Measurements from ENCODE around the gene IBTK.
"Not testable (repeated sequence)": the region's sequence is repeated elsewhere in the genome, so short reads cannot be mapped to it uniquely, and the experiment has no call there.

The IBTK gene

DNA sequence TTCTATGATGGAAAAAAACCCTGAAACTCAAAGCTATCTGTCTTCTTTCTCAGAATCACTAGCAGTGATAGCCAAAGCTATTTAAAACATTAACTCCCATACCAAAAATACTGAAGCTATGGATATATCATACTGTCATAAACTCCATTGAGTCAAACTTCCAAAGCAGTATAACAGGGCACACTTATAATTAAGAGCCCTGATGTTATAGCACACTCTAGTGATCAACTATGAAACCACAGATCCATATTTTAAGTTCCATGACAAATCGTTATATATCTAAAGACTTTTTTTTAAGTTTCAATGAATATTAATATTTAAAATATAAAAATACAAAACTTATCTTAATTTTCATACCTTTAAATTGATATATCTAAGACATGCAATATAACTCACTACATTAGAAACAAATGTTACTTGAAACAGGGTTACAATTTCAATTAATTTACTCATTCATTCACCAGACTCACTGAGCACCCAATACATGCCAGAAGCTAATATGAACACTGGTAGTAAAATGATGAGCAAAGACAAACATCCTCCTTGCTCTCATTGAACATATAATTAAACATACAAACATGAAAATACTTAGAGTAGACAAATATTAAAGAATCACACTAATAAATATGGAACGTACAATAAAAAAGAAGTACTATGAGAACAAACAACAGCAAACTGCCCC, 69.3 kb downstream of the IBTK start:
- DNase-seq = no peak

DNA sequence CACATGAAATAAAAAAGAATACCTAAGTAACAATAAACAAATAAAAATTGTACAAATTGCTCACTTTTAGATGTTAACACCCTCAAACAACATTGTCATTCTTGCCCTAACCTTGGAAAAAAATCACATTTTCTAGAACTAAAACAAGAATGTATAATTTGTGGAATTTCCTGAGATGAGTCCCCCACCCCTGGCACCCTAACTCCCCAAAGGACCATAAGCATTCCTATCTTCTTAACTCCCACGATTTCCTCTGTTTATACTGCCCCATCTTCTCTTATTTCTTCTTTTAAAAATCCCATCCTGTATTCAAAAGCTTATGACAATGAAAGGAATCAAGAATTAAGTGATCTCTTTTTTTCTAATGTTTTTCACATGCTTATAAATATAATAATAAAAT, 70.9 kb downstream of the IBTK start:
- no peak for DNase-seq

DNA sequence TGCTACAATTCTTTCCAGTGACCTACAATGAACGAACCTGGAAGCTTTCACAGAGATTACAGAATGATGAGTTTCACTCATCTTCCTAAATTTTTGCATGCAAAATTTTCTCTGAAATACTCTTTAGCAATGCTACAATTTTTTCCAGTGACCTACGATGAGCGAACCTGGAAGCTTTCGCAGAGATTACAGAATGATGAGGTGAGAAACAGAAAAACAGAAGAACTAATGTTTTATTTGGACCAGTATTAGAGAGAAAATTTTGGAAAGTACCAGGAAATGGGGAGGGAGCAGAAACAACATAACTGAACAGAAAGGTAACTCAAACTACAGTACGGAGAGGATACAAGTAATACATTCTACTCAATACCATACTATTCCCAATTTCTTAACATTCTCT, 75.0 kb downstream of the IBTK start:
- no peak for DNase-seq

DNA sequence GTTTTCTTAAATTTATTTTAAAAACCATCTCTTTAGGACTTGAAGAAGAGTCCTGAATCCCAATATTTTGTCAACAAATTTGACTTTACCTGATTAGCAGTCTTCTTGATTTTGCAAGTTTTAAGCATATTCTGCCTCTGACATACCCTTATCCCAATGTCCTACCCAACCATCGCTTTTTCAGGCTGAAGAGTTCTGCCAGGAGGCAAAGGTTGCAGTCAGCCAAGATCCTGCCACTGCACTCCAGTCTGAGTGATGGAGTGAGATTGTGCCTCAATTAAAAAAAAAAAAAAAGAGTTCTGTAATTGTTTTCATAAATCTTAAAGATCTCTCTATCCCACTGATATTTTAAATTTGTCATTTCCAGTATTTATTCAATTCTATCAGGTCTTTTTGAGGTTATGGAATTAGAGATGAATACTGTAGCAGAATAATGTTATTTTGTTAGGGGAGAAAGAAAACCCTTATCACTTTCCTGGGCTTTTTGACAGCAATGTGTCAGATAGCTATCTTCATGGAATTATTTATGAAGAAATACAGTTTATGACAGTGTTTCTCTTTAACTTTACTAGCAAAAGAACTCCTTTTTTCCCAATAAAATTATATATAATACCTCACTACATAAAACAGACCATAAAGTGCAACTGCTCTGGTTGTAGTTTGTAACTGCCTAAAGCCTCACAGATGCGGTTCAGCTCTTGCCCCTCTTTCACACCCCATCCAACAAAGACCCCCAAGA, 78.2 kb downstream of the IBTK start:
- no peak for DNase-seq

DNA sequence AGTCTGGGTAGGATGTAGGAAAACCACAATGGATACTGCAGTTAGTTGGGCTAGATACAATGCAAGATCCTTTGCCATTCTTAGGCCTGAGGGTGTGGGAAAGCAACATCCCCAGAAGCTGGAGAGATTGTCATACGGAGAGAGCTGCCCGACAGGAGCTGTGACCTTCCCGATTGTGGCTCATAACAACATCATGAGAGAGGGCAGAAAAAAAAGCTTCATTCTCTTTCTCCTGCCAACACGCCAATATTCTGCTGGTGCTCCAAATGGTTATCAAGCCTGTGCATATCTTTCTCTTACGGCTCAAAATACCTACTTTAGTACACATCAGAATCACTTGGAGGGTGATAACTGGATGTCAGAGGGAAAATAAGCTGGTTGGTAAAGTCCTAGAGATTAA, 81.1 kb downstream of the IBTK start:
- no peak for DNase-seq

- DNase-seq = no peak
Measured at GRCh38 chr6:82160255-82160990, 87.1 kb downstream of the IBTK start.

- not testable (repeated sequence) for DNase-seq
Measured at GRCh38 chr6:82152786-82153185, 94.8 kb downstream of the IBTK start.

DNA sequence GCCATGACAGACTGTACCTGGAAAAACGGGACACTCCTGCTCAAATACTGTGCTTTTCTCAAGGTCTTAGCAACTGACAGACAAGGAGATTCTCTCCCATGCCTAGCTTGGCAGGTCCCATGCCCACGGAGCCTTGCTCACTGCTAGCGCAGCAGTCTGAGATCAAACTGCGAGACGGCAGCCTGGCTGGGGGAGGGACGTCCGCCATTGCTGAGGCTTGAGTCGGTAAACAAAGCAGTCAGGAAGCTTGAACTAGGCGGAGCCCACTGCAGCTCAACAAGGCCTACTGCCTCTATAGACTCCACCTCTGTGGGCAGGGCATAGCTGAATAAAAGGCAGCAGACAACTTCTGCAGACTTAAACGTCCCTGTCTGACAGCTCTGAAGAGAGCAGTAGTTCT, 96.4 kb downstream of the IBTK start:
- DNase-seq = not testable (repeated sequence)

DNA sequence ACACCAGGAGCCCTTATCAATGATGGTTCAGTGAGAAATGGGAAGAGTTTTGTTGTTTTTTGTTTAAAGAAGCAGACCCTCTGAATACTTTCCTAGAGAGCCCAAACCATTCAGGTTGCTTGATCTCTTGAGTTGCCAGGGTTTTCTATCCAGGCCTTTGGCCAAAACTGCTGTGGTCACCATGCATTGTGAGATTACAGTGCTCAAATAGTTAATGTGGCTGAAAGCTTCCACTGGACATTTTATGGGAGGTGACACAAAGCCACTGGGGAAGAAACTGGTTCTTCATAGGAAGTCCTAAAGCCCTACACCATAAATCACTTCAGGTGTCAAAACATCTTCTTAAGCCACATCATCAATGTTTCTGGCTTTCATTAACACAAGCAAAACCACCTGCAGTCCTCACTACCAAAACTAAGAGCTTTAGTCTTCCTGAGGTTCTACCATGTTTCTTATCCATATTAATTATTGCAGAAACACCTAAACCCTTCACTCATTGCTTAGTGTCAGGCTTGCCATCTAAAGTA, 101.6 kb downstream of the IBTK start:
- DNase-seq = no peak

GRCh38 chr6:82144852-82145340, 102.6 kb downstream of the IBTK start:
- no peak for DNase-seq

DNA sequence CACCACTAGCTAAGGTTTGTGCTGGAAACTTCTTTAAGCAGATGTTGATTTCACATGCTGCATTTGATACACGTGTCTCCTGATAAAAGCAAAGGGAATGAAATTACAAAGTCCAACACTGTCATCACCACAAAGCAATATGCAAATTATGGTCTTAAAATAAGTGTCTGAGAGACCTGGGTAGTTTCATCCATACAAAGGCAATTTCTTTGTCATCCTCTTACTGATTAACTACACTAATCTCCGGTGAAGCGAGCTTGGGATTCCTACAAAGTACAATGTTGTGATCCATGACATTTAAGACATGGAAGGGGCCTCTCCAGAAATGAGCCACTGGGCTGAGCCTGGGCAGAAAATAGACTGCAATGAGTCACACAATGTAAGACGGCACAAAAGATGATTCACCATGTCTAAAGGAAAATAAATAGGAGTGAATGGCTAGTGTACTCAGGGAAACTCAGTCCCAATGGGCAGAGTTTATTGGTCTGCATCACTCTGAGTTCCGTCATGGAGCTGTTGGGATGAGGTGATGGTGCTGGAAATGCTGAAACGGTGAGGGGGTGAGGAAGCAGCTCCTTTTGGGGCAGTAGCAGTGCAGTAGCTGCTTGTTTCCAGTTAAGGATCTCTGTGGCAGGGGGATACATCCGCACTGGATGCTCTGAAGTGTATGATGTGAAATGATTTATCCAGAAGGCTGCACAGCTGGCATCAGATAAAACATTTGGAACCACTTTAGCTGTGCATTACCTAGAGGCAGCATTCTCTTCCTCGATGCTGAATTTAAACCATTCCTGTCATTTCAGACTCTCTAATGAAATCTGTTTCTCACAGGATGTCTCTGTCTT, 103.3 kb downstream of the IBTK start:
- DNase-seq = no peak

- DNase-seq = no peak
Measured at GRCh38 chr6:82143041-82143481, 104.5 kb downstream of the IBTK start.

DNA sequence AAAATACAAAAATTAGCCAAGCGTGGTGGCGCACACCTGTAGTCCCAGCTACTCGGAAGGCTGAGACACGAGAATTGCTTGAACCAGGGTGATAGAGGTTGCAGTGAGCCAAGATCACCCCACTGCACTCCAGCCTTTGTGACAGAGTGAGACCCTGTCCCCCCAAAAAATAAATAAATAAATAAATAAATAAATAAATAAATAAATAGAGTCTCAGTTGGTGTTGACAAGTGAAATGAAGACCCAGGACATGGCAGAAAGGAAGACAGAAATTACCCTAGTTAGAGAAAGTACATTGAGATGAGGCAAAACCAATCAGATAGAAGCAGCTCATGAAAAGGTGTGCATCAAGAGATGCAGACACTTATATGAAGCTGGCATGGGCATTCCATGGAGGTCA, 105.0 kb downstream of the IBTK start:
- DNase-seq = no peak

DNA sequence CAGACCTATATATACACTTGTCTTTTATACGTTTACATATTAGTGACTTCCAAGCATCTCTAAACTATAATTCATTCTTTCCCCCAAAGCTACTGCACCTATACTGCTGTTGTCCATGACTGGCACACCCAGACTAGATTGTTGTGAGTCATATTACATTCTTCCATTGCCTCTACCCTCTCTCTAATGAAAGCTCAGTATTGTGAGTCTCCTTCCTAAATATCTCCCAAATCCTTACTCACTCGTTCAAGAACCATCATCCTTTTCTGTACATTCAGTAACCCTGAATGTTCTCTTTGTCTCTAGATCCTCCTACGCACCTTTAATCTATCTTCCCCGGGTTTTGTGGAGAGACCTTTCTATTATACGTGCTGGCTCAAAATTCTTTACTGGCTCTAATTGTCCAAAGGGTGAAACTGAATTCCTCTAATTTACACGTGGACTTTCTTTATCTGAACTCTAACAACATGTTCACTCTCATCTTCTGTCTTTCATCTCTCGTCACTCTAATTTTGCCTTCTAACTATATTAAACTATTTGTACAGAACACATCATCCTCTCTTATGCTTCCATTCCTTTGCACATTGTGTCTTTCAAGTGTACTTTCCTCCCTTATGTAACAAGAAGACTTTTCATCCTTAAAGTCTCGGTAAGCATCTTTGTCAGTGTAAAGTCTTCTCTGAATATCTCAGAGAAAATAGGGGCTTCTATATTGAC, 109.3 kb downstream of the IBTK start:
- no peak for DNase-seq

DNA sequence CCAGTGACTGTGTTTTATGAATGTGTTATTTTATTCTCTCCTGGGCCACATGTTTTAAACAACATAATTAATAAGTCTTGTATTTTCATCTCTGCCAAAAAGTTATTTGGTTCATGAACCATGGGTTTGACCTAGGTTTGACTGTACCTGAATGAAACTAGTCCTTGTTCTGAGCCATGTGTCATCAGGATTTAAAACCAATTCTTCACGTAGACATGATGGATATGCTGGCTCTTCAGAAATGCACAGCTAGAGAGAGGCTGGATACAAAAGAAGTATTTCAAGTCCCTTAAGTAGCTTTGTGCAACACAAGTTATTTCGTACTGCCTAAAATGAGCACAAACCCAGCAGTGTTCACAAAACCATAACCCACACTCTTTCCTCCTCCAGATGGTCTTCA, 116.1 kb downstream of the IBTK start:
- DNase-seq = no peak

DNA sequence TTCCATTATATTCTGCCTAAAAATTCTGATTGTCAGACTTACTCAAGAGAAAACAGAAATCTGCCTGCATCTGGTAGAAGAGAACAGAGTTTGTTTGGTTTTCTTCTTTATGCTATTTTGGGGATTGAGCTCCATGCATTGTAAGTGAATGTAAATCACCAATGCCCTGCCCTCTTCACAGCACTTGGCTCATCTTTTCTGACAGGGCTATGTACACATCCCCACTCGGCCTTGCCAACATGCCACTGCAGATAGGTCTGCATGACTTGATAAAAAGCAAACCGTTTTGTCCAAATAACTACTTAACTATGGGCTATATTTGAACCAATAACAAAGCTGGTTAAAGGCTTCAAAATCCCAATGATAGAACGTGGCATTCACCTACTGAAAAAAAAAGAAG, 117.7 kb downstream of the IBTK start:
- DNase-seq = no peak

DNA sequence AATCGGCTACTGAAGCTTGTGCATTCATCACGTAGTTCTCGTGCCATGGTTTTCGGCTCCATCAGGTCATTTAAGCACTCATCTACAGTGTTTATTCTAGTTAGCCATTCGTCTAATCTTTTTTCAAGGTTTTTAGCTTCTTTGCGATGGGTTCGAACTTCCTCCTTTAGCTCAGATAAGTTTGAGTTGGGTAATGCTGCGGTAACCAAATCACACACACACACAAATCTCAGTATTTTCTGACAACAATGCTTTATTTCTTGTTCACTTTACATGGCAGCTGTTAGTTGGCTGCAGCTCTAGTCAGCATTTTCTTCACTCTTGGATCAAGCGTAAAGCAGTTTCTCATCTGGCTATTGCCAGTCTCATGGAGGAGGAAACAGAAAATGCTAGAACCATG, 118.6 kb downstream of the IBTK start:
- not testable (repeated sequence) for DNase-seq

DNA sequence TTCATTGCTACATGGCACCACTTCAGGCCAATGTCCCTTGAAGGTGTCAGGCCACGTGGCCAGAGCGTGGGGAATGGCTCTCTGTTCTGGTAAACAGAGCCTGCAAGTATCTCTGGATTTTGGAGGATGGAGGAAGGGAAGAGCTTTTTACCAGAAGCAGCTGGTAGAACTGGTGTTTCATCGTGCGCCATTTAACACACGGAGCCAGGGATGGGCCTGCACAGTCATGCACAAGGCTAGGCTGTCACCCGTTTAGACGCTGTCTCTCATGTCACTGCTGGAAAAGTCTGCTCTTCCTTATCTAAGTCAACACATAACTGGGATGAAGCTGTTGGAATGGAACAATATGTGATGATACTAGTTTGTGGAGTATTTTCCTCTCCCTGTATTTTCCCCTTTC, 123.9 kb downstream of the IBTK start:
- no peak for DNase-seq

Data from central memory CD4-positive, alpha-beta T cell (primary cell).